Ovary (tissue), 9 donors: ENCODE data around the gene CNTN5. TPM values are rescaled to one million over a fixed set of nuclear protein-coding genes. Genes with fewer than 3 reads are reported as not detected.

Experiments used
- DNase-seq, 5 donors: peaks; one replicate each; pipeline ENCODE4 v3.0.0-alpha.2; 2019 to 2020
- H3K27ac ChIP-seq, 2 donors: fragments of 200-600 bp; one replicate each; pipeline versions ENCODE4 v1.5.1 to v1.8.0; 2019 to 2022
- H3K27me3 ChIP-seq: fragments of 200-600 bp; one replicate; pipeline ENCODE4 v1.8.0; 2022
- H3K36me3 ChIP-seq: fragments of 200-600 bp; sonication (generic); one replicate; pipeline ENCODE4 v1.5.1; 2019
- H3K4me1 ChIP-seq: one replicate; pipeline ENCODE4 v1.8.1; 2013; ENCODE audit warnings: mild to moderate bottlenecking, moderate library complexity; ENCODE audit not compliant: insufficient read depth
- H3K4me3 ChIP-seq: fragments of 200-600 bp; sonication (generic); one replicate; pipeline ENCODE4 v1.5.1; 2017
- H3K9me3 ChIP-seq, 2 donors: fragments of 200-600 bp in 1 of 2; sonication (generic) in 1 of 2; one replicate each; pipeline versions ENCODE4 v1.5.1 to v1.8.1; 2013 to 2019; ENCODE audit warnings: mild to moderate bottlenecking in 1 of 2, moderate library complexity in 1 of 2
- EP300 ChIP-seq: sonication (generic); formaldehyde crosslinking; IDR thresholded peaks from one replicate; pipeline ENCODE4 v1.6.1; 2017; ENCODE audit warnings: antibody characterized with exemption
- POLR2A ChIP-seq: fragments of 450-650 bp; IDR thresholded peaks from one replicate; pipeline ENCODE4 v1.6.1; 2017; ENCODE audit warnings: antibody characterized with exemption, mild to moderate bottlenecking, moderate library complexity
- WGBS, 3 donors: extraction: QIAGEN DNeasy Blood & Tissue Kit in 1 of 3; methylation state at CpG; one replicate each; pipeline versions ENCODE4 v1.1.5 to v1.1.7; 2013 to 2017; 5-methylcytosine and 5-hydroxymethylcytosine counted together
- intact Hi-C, 4 donors: fragments of 100-400 bp; cut with DNase I; formaldehyde crosslinking; loops; one replicate each; pipeline versions ENCODE4 v1.11.0 to v1.15.1; 2022 to 2023
- polyA plus RNA-seq, 2 donors: library from polyadenylated mRNA; stranded (reverse); fragments of 200-250 nt in 1 of 2; fragments of 350-450 nt in 1 of 2; fragmentation: Illumina TruSeq in 1 of 2; extraction: RNeasy Lipid Tissue Mini Kit (QIAGEN cat#74804) in 1 of 2; gene quantifications; one replicate each; pipeline ENCODE4 v1.2.3, GENCODE V29; 2013 to 2014
- total RNA-seq, 7 donors: library from RNA; depleted of rRNA in 2 of 7; stranded (reverse); fragments of >200 nt in 2 of 7; fragmentation: NEBNext Ultra II Directional in 3 of 7; extraction: Animal tissue kit (Norgen Biotek cat#: 25700) in 3 of 7; gene quantifications; one replicate each; pipeline versions ENCODE4 v1.1.0 to v1.2.4, GENCODE V29; 2016 to 2023
- TF ChIP-seq, protein P1 (sequence below), 3 donors: fragments of 450-650 bp in 2 of 3; fragments of 200-600 bp in 1 of 3; IDR thresholded peaks; one replicate each; pipeline versions ENCODE4 v1.5.1 to v1.8.0; 2016 to 2022; ENCODE audit warnings: antibody characterized with exemption in 3 of 3, mild to moderate bottlenecking in 1 of 3
- donor health status: DM: no; HTN: no; CAD: no; lungs with moderate emphysema.
- donor health status: DM: no; HTN: no; CAD: no.
- donor health status: Bipolar disorder and iron deficiency.
- donor health status: DM: yes; HTN: yes; CAD: no.
- donor health status: DM: no; HTN: no; CAD: no.
- donor health status: DM: yes; HTN: yes; CAD: no.

CNTN5 gene
- total and polyA plus RNA-seq, 9 donors = 0.02 to 1.1 (median 0.15) TPM; not detected in 5

DNA sequence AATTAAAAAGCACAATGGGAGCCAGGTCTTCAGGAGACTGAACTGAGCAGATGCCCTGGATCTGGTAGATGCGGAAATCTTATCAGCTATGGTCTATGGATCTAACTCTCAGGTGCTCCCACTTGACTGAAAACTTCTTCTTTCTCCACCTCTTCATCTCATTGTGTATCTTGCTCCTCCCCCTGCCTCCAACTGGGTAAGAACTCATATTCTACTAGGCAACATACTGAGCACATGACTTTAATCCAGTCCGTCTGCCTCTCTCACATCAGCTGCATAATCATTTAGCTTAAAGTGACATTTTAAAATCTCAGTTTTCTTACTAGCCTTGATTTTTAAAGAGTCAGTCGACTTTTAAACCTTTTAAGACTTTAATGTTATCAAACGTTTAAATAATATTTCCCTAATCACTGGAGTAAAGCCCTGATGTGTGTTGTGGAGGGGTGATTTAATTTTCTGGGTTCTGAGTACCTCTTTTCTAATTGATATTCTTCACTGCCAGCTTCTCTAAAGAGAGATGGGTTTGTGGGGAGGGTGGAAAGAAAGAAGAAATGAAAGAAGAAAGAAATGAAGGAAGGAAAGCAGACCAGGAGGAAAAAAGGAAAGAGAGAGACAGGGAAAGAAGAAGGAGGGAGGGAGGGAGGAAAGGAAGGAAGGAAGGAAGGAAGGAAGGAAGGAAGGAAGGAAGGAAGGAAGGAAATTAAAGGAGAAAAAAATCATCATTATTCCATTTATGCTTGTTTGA is 1073.5 kb downstream of the CNTN5 start:
- whole genome bisulfite sequencing, 3 donors = 75 to 78% (median 77%) methylated on average over 4 of the region's 4 CpGs
- no peak overlapping the region for H3K27ac ChIP-seq
- no peak for TF ChIP-seq EP300
- TF ChIP-seq, protein P1, sequence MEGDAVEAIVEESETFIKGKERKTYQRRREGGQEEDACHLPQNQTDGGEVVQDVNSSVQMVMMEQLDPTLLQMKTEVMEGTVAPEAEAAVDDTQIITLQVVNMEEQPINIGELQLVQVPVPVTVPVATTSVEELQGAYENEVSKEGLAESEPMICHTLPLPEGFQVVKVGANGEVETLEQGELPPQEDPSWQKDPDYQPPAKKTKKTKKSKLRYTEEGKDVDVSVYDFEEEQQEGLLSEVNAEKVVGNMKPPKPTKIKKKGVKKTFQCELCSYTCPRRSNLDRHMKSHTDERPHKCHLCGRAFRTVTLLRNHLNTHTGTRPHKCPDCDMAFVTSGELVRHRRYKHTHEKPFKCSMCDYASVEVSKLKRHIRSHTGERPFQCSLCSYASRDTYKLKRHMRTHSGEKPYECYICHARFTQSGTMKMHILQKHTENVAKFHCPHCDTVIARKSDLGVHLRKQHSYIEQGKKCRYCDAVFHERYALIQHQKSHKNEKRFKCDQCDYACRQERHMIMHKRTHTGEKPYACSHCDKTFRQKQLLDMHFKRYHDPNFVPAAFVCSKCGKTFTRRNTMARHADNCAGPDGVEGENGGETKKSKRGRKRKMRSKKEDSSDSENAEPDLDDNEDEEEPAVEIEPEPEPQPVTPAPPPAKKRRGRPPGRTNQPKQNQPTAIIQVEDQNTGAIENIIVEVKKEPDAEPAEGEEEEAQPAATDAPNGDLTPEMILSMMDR (IDR thresholded peaks at IDR 0.05) = no peak

DNA sequence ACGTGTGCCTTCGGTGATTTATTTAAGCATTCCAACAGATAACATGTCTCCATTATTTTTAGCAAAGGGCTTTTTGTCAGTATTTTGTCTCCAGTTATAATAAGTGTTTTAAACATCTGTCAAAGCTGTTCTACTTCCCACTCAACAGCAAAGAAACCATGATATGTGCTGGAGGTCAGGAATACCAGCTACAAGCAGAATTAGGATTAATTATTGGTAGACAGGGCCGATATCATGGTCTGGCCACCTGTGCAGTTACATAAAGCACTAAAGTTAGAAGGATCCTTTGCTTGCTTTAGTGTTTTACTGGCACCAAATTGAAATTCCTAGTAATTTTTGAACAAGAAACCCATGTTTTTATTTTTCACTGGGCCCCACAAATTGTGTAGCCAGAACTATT is 1075.1 kb downstream of the CNTN5 start:
- no peak overlapping the region for H3K4me3 ChIP-seq
- intact Hi-C loops = no loop called here
- no peak overlapping the region for H3K27ac ChIP-seq
- DNase-seq = no peak
- no peaks in the 10 kb centered on the region for H3K27me3 ChIP-seq
- WGBS, 3 donors = 13 to 18% (median 15%) methylated on average over 3 of the region's 3 CpGs
- H3K36me3 ChIP-seq = no peaks in the 10 kb centered on the region
- TF ChIP-seq POLR2A = no peak
- TF ChIP-seq, protein P1 (IDR thresholded peaks at IDR 0.05) = no peak
- TF ChIP-seq EP300 = no peak
- H3K9me3 ChIP-seq = no peaks in the 10 kb centered on the region
- no peaks in the 10 kb centered on the region for H3K4me1 ChIP-seq

More for the DNA sequence above, 1073.5 kb downstream of the CNTN5 start:
- Histone ChIP-seq H3K4me1 (no peaks in the 10 kb centered on the region), H3K9me3 (no peaks in the 10 kb centered on the region), H3K4me3 (no peak overlapping the region), H3K27me3 (no peaks in the 10 kb centered on the region), H3K36me3 (no peaks in the 10 kb centered on the region)
- no peak for DNase-seq
- intact Hi-C loops = no loop called here

DNA sequence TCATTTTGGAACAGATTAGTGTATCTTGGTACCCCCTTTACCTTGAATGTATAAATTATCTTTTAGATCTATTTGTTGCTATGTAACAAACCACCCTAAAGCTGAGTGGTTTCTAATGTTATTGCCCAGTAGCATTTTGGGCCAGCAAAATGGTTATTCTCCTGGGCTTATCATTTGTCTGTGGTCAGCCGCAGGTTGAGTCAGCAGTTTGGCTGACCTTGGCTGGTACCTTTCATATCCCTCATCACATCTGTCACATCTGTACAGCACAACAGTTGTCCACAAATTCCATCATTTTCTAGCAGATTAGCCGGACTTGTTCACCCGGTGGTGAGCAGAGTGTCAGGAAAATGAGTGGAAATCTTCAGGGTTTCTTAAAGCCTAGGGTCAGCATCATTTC is 1077.8 kb downstream of the CNTN5 start:
- H3K27me3 ChIP-seq = no peaks in the 10 kb centered on the region
- 77 to 81% (median 80%) methylated on average over 3 of the region's 3 CpGs for WGBS, 3 donors
- intact Hi-C loops = no loop called here
- no peaks in the 10 kb centered on the region for H3K9me3 ChIP-seq
- TF ChIP-seq, protein P1 (IDR thresholded peaks at IDR 0.05) = no peak
- TF ChIP-seq EP300 = no peak
- TF ChIP-seq POLR2A = no peak
- no peak overlapping the region for H3K4me3 ChIP-seq
- no peaks in the 10 kb centered on the region for H3K36me3 ChIP-seq
- no peak overlapping the region for H3K27ac ChIP-seq
- no peak for DNase-seq
- H3K4me1 ChIP-seq = no peaks in the 10 kb centered on the region

DNA sequence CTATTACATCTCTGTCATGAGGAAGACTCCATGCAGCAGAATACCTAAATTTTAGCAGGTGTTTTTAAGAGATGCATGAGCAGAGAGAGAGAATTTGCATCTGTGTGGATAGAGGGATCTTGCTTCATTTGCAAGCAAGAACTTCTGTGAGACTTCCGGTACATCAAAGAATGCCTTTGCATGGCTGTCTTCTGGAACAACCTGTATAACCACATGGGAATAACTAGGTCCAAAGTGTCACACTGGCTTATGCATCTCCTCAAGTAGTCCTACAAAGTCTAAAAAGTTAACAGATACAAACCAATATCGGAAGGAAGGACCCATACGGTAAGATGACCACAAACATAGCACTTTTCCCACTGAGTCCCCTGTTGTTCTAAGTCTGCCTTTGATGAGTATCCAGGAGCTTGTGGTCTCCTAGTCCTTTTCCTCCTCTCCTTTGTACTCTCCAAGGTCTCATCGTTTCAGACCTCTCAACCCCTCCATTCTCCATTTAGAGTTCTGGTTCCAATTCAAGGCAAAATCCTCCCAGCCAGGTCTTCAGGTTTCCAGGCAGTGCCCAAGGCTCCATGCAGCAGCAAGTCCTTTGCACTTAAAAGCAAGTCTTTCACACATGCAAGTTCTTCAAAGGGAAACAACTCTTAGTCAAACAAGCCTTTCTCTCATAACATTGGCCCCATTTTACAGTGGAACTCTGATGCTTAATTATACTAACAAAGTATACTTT is 1084.7 kb downstream of the CNTN5 start:
- WGBS, 3 donors = 64 to 70% (median 69%) methylated on average over 4 of the region's 4 CpGs
- H3K4me3 ChIP-seq = no peak overlapping the region
- intact Hi-C loops = no loop called here
- H3K9me3 ChIP-seq = no peaks in the 10 kb centered on the region
- no peak overlapping the region for H3K27ac ChIP-seq
- no peak for DNase-seq
- H3K4me1 ChIP-seq = no peaks in the 10 kb centered on the region
- H3K27me3 ChIP-seq = no peaks in the 10 kb centered on the region
- TF ChIP-seq POLR2A = no peak
- no peak for TF ChIP-seq EP300
- TF ChIP-seq, protein P1 (IDR thresholded peaks at IDR 0.05) = no peak
- H3K36me3 ChIP-seq = no peaks in the 10 kb centered on the region
